IMR-90 (cell line): ENCODE data around the gene NHEJ1. TPM values are rescaled to one million over a fixed set of nuclear protein-coding genes. Genes with fewer than 3 reads are reported as not detected.

Source experiments
- ATAC-seq: fragments of 200-7000 bp; cut with Tn5 transposase; 2 replicates; pipeline ENCODE4 v1.9.1; 2020; ENCODE audit warnings: low read depth, mild to moderate bottlenecking, moderate library complexity
- BruUV-seq: library from RNA; stranded (reverse); fragments of 400-500 nt; replicated peaks from 2 replicates; lab custom pipeline; 2021; lab: Mats Ljungman, UMichigan
- CTCF ChIA-PET: fragments of 300-600 bp; formaldehyde crosslinking; extraction: SDS; loops from one replicate; lab custom pipeline; 2021; ENCODE audit warnings: antibody characterized with exemption; lab: Yijun Ruan, JAX
- POLR2A ChIA-PET: fragments of 300-600 bp; sonication (Branson Sonifier 250); formaldehyde crosslinking; loops from one replicate; lab custom pipeline; 2022; ENCODE audit warnings: antibody characterized with exemption; ENCODE audit not compliant: unreplicated experiment; lab: Charles Lee
- DNase-seq: peaks from one replicate; pipeline ENCODE4 v3.0.0; 2013
- H2AFZ ChIP-seq: replicated peaks from 2 replicates; pipeline ENCODE3; 2013; ENCODE audit warnings: low read length, mild to moderate bottlenecking; ENCODE audit not compliant: poor library complexity
- H2AK5ac ChIP-seq: 2 replicates; pipeline ENCODE4 v1.6.1; 2013; ENCODE audit warnings: low read depth, low read length, inconsistent platforms
- H2AK9ac ChIP-seq: replicated peaks from 2 replicates; pipeline ENCODE3; 2013; ENCODE audit warnings: mild to moderate bottlenecking, low read depth, low read length, moderate library complexity; ENCODE audit not compliant: poor library complexity
- H2BK120ac ChIP-seq: 2 replicates; pipeline ENCODE4 v1.6.1; 2013; ENCODE audit warnings: low read depth, low read length, inconsistent platforms
- H2BK15ac ChIP-seq: 3 replicates; pipeline ENCODE4 v1.6.1; 2013; ENCODE audit warnings: low read depth, low read length, inconsistent platforms
- H2BK20ac ChIP-seq: 2 replicates; pipeline ENCODE4 v1.6.1; 2013; ENCODE audit warnings: low read depth, mild to moderate bottlenecking, inconsistent platforms, low read length, moderate library complexity
- H2BK5ac ChIP-seq: 2 replicates; pipeline ENCODE4 v1.6.1; 2013; ENCODE audit warnings: mild to moderate bottlenecking, low read depth, low read length, inconsistent platforms; ENCODE audit not compliant: poor library complexity, severe bottlenecking
- H3K14ac ChIP-seq: replicated peaks from 2 replicates; pipeline ENCODE4 v1.6.1; 2013; ENCODE audit warnings: low read depth, low read length, inconsistent platforms
- H3K18ac ChIP-seq: 2 replicates; pipeline ENCODE4 v1.6.1; 2013; ENCODE audit warnings: low read depth, low read length, control low read depth
- H3K23ac ChIP-seq: 2 replicates; pipeline ENCODE4 v1.6.1; 2013; ENCODE audit warnings: low read depth, low read length, inconsistent platforms
- H3K27ac ChIP-seq: 2 replicates; pipeline ENCODE4 v1.5.1; 2013; ENCODE audit warnings: mild to moderate bottlenecking, control low read depth, low read length; ENCODE audit not compliant: insufficient read depth
- H3K27me3 ChIP-seq: 2 replicates; pipeline ENCODE4 v1.6.1; 2013; ENCODE audit warnings: low read length; ENCODE audit not compliant: control insufficient read depth, insufficient read depth
- H3K36me3 ChIP-seq: 2 replicates; pipeline ENCODE4 v1.6.1; 2013; ENCODE audit warnings: low read length, mixed read lengths; ENCODE audit not compliant: control insufficient read depth, insufficient read depth
- H3K4ac ChIP-seq: 2 replicates; pipeline ENCODE4 v1.6.1; 2013; ENCODE audit warnings: low read depth, low read length, inconsistent platforms
- H3K4me1 ChIP-seq: 2 replicates; pipeline ENCODE4 v1.6.1; 2013; ENCODE audit warnings: low read length, mixed read lengths; ENCODE audit not compliant: control insufficient read depth, insufficient read depth
- H3K4me2 ChIP-seq: 2 replicates; pipeline ENCODE4 v1.6.1; 2013; ENCODE audit warnings: low read depth, mild to moderate bottlenecking, control low read depth, low read length, moderate library complexity
- H3K4me3 ChIP-seq: 2 replicates; pipeline ENCODE4 v1.5.1; 2013; ENCODE audit warnings: low read depth, mild to moderate bottlenecking, control low read depth, low read length, moderate library complexity; ENCODE audit not compliant: insufficient read depth
- H3K56ac ChIP-seq: 2 replicates; pipeline ENCODE4 v1.6.1; 2013; ENCODE audit warnings: low read length, inconsistent platforms; ENCODE audit not compliant: insufficient read depth; ENCODE audit errors: extremely low read depth
- H3K79me1 ChIP-seq, 2 experiments: 2 replicates each; pipeline ENCODE4 v1.6.1; 2013; ENCODE audit warnings: low read length in 2 of 2, inconsistent platforms in 1 of 2, low read depth in 1 of 2
- H3K9ac ChIP-seq: 2 replicates; pipeline ENCODE4 v1.6.1; 2013; ENCODE audit warnings: low read depth, low read length, control low read depth
- H3K9me1 ChIP-seq: 2 replicates; pipeline ENCODE4 v1.6.1; 2013; ENCODE audit warnings: low read length, inconsistent platforms; ENCODE audit not compliant: insufficient read depth
- H3K9me3 ChIP-seq: 2 replicates; pipeline ENCODE4 v1.6.1; 2013; ENCODE audit warnings: low read length; ENCODE audit not compliant: control insufficient read depth, insufficient read depth
- H4K20me1 ChIP-seq: 2 replicates; pipeline ENCODE4 v1.6.1; 2013; ENCODE audit warnings: low read length, inconsistent platforms; ENCODE audit not compliant: insufficient read depth
- H4K5ac ChIP-seq: 2 replicates; pipeline ENCODE4 v1.6.1; 2013; ENCODE audit warnings: mild to moderate bottlenecking, low read depth, low read length, control low read depth
- H4K8ac ChIP-seq, 2 experiments: 2 replicates each; pipeline ENCODE4 v1.6.1; 2013; ENCODE audit warnings: low read depth in 2 of 2, low read length in 2 of 2, control low read depth in 1 of 2, inconsistent platforms in 1 of 2
- H4K91ac ChIP-seq: 2 replicates; pipeline ENCODE4 v1.6.1; 2013; ENCODE audit warnings: low read depth, low read length, inconsistent platforms; ENCODE audit not compliant: insufficient read depth
- BHLHE40 ChIP-seq: fragments of 150-350 bp; IDR thresholded peaks from 2 replicates; pipeline ENCODE4 v1.6.1; 2016; ENCODE audit warnings: mild to moderate bottlenecking, low read depth, low read length
- CEBPB ChIP-seq: IDR thresholded peaks from 2 replicates; pipeline ENCODE4 v1.6.1; 2012; ENCODE audit warnings: low read depth, low read length, improper control_type of control experiment
- CHD1 ChIP-seq: IDR thresholded peaks from 2 replicates; pipeline ENCODE4 v1.6.1; 2012; ENCODE audit warnings: low read depth, low read length, improper control_type of control experiment
- MAFK ChIP-seq: IDR thresholded peaks from 2 replicates; pipeline ENCODE4 v1.6.1; 2012; ENCODE audit warnings: low read depth, low read length, improper control_type of control experiment
- MAZ ChIP-seq: IDR thresholded peaks from 2 replicates; pipeline ENCODE4 v1.6.1; 2012; ENCODE audit warnings: low read depth, mild to moderate bottlenecking, low read length, improper control_type of control experiment, moderate library complexity, borderline replicate concordance
- NFE2L2 ChIP-seq: fragments of 150-350 bp; IDR thresholded peaks from 2 replicates; pipeline ENCODE4 v1.6.1; 2016; ENCODE audit warnings: low read depth, mild to moderate bottlenecking, low read length
- POLR2A ChIP-seq: IDR thresholded peaks from 2 replicates; pipeline ENCODE4 v1.6.1; 2012; ENCODE audit warnings: mild to moderate bottlenecking, low read depth, low read length
- RAD21 ChIP-seq: IDR thresholded peaks from 2 replicates; pipeline ENCODE4 v1.6.1; 2012; ENCODE audit warnings: low read length, improper control_type of control experiment
- RCOR1 ChIP-seq: IDR thresholded peaks from 2 replicates; pipeline ENCODE4 v1.6.1; 2012; ENCODE audit warnings: mild to moderate bottlenecking, low read length, improper control_type of control experiment; ENCODE audit not compliant: insufficient replicate concordance
- RFX5 ChIP-seq: IDR thresholded peaks from 2 replicates; pipeline ENCODE4 v1.8.0; 2012; ENCODE audit warnings: low read depth, mild to moderate bottlenecking, low read length, moderate library complexity
- WGBS, 2 experiments: methylation state at CpG; one replicate each; pipeline versions ENCODE4 v1.1.5 to v1.1.7; 2013; ENCODE audit warnings: missing lambda C conversion rate in 2 of 2; ENCODE audit not compliant: insufficient read length in 1 of 2; ENCODE audit errors: extremely low coverage in 2 of 2; 5-methylcytosine and 5-hydroxymethylcytosine counted together
- dilution Hi-C: fragments of 300-500 bp; cut with HindIII; formaldehyde crosslinking; loops from one replicate; pipeline ENCODE4 v1.14.3; 2018; ENCODE audit warnings: low sequenced_read_pairs; ENCODE audit not compliant: unreplicated experiment
- in situ Hi-C: fragments of 300-500 bp; cut with MboI; formaldehyde crosslinking; loops from 3 replicates; pipeline ENCODE4 v1.14.3; 2019; ENCODE audit warnings: low sequenced_read_pairs, inconsistent platforms, mixed read lengths
- intact Hi-C: fragments of 100-400 bp; cut with micrococcal nuclease; formaldehyde crosslinking; loops from 2 replicates; pipeline ENCODE4 v1.10.0; 2022
- polyA plus RNA-seq, 3 experiments: library from polyadenylated mRNA; depleted of rRNA; stranded (reverse); fragments of >200 nt; gene quantifications; 2 replicates each; pipeline ENCODE4 v1.2.3, GENCODE V29; 2012; ENCODE audit warnings: low replicate concordance in 1 of 3
- total RNA-seq: library from RNA; depleted of rRNA; stranded (reverse); fragments of >200 nt; gene quantifications from 2 replicates; pipeline ENCODE4 v1.2.3, GENCODE V29; 2012
- TF ChIP-seq, protein P1 (sequence below): fragments of 150-350 bp; IDR thresholded peaks from 2 replicates; pipeline ENCODE4 v1.6.1; 2016; ENCODE audit warnings: low read depth, mild to moderate bottlenecking, low read length, moderate library complexity, borderline replicate concordance

The NHEJ1 gene
- total and polyA plus RNA-seq, 2 of the 4 experiments (the other 2 are of a cell fraction): 12.5 to 23.1 TPM

DNA sequence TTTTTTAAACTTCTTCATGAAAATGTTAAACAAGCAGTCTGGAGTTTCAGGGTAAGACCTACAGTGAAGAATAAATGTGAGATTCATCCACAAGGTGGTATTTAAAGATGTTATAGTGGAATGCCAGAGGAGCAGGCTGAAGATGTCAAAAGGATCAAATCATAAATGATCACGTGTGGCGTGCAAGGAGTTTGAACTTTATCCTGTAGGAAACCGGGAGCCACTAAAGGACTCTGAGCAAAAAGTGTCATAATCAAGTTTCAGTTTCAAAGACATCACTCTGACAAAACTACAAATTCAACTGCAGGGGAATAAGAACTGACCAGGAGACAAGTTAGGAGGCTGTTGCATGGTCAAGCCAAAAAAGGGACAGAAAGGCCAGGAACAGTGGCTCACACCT, 19.9 kb downstream of the NHEJ1 start:
- no peak for ATAC-seq
- Histone ChIP-seq H3K9ac (no peak overlapping the region), H3K4me2 (no peak overlapping the region), H4K5ac (no peak overlapping the region), H3K36me3 (peaks cover 5% of the 10 kb centered on the region), H2AK5ac (no peak overlapping the region), H3K18ac (no peak overlapping the region), H2BK20ac (no peak overlapping the region), H2AK9ac (no peak overlapping the region), H3K14ac (no peak overlapping the region), H2BK120ac (no peak overlapping the region), H3K9me3 (no peaks in the 10 kb centered on the region), H2BK15ac (no peak overlapping the region), H2BK5ac (no peak overlapping the region), H3K9me1 (peaks cover 3% of the 10 kb centered on the region; the same call in 1 of the 2 replicates), H3K23ac (no peak overlapping the region), H3K4me1 (peaks cover 5% of the 10 kb centered on the region), H3K4ac (no peak overlapping the region), H4K8ac (no peak overlapping the region), H3K79me1 (no peaks in the 10 kb centered on the region; a peak in 1 of 4 replicates), H3K56ac (no peak overlapping the region), H3K27me3 (no peaks in the 10 kb centered on the region), H2AFZ (no peak overlapping the region), H4K91ac (no peak overlapping the region), H3K27ac (no peak overlapping the region), H4K20me1 (no peaks in the 10 kb centered on the region), H3K4me3 (no peak overlapping the region)
- no peak for DNase-seq
- dilution Hi-C loops (no loop called here), intact Hi-C loops (no loop called here), in situ Hi-C loops (no loop called here)
- TF ChIP-seq BHLHE40 (no peak), MAZ (no peak), POLR2A (no peak), CHD1 (no peak), RCOR1 (no peak), RFX5 (no peak), CEBPB (no peak), NFE2L2 (no peak), RAD21 (no peak), MAFK (no peak)
- TF ChIP-seq, protein P1, sequence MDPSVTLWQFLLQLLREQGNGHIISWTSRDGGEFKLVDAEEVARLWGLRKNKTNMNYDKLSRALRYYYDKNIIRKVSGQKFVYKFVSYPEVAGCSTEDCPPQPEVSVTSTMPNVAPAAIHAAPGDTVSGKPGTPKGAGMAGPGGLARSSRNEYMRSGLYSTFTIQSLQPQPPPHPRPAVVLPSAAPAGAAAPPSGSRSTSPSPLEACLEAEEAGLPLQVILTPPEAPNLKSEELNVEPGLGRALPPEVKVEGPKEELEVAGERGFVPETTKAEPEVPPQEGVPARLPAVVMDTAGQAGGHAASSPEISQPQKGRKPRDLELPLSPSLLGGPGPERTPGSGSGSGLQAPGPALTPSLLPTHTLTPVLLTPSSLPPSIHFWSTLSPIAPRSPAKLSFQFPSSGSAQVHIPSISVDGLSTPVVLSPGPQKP: no peak
- no TSS peak for BruUV-seq
- WGBS, 2 experiments: no CpG with 5 or more reads among the region's 3 CpGs
- ChIA-PET POLR2A (no interaction called here), CTCF (interaction anchor here (0.6 kb wide), 1 partner anchor 77 kb away, joined by 3 read pairs; no protein-coding TSS in a partner anchor)
